Measurements from ENCODE around the gene CORO2A.
"Not testable (repeated sequence)": the region's sequence is repeated elsewhere in the genome, so short reads cannot be mapped to it uniquely, and the experiment has no call there.

The CORO2A gene

DNA sequence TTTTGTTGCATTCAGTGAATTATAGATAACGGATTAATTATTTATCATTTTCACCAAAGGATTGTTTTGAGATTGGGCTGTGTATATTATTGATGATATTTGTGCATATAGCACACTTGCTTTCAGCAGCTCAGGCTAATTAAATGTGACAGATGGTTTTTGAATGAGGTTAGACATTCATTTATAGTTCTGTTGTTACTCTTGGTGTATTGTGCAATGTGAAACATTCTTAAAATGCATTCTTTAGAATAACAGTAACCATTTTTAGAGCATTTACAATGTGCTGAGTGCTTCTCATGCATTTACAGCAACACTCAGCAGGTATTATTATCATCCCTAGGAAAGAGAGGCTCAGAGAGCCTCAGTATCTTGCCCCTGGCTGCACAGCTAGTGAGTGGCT lies 112.1 kb downstream of the CORO2A start:
- no peaks in the 10 kb centered on the region for H3K79me1 ChIP-seq (ENCODE audit: low read depth, low read length)
- H3K23ac ChIP-seq (ENCODE audit: low read depth, low read length, poor library complexity): no peak overlapping the region
- no peak overlapping the region for H3K4me2 ChIP-seq (ENCODE audit: insufficient read depth, low read length, poor library complexity, severe bottlenecking)
- H2BK15ac ChIP-seq (ENCODE audit: low read length): no peak overlapping the region
- H3K9ac ChIP-seq (ENCODE audit: low read depth, low read length, poor library complexity): no peak overlapping the region
- no peak overlapping the region for H3K4me3 ChIP-seq (ENCODE audit: low read length in 2 of 2)
- WGBS, 2 donors (ENCODE audit: extremely low coverage in 2 of 2, insufficient read length in 2 of 2, insufficient replicate concordance in 1 of 2): no CpG with 5 or more reads among the region's 1 CpG
- no peak overlapping the region for H3K14ac ChIP-seq (ENCODE audit: low read length)
- H2BK5ac ChIP-seq (ENCODE audit: low read length): no peak overlapping the region
- no peak for DNase-seq (ENCODE audit: low spot score)
- H2BK120ac ChIP-seq (ENCODE audit: low read depth, low read length): no peak overlapping the region
- H3K27me3 ChIP-seq (ENCODE audit: control insufficient read depth in 3 of 3, insufficient read depth in 3 of 3, low read depth in 1 of 3, low read length in 3 of 3): no peaks in the 10 kb centered on the region
- no peak overlapping the region for H2AK5ac ChIP-seq (ENCODE audit: low read depth, low read length)
- H3K4ac ChIP-seq (ENCODE audit: low read length): no peak overlapping the region
- H3K4me1 ChIP-seq (ENCODE audit: control insufficient read depth in 2 of 2, insufficient read depth in 1 of 2, low read depth in 1 of 2, low read length in 2 of 2): peaks cover 0 to 3% of the 10 kb centered on the region in 2 donors
- no peak overlapping the region for H4K8ac ChIP-seq (ENCODE audit: low read depth, low read length)
- H3K18ac ChIP-seq (ENCODE audit: low read length): no peak overlapping the region
- H3K27ac ChIP-seq (replicated peaks; ENCODE audit: low read length): no peak overlapping the region
- H2BK12ac ChIP-seq (ENCODE audit: low read length): no peak overlapping the region
- no peak overlapping the region for H2AFZ ChIP-seq (ENCODE audit: low read length)
- H3K36me3 ChIP-seq (replicated peaks in 1 of 2; ENCODE audit: control insufficient read depth in 2 of 2, insufficient read depth in 2 of 2, low read length in 2 of 2): peaks cover 13 to 46% of the 10 kb centered on the region in 2 donors
- no peak overlapping the region for H4K91ac ChIP-seq (ENCODE audit: low read depth, low read length, poor library complexity)
- no peaks in the 10 kb centered on the region for H3K9me3 ChIP-seq (replicated peaks in 1 of 2; ENCODE audit: control insufficient read depth in 2 of 2, insufficient read depth in 1 of 2, low read depth in 1 of 2, low read length in 2 of 2)

DNA sequence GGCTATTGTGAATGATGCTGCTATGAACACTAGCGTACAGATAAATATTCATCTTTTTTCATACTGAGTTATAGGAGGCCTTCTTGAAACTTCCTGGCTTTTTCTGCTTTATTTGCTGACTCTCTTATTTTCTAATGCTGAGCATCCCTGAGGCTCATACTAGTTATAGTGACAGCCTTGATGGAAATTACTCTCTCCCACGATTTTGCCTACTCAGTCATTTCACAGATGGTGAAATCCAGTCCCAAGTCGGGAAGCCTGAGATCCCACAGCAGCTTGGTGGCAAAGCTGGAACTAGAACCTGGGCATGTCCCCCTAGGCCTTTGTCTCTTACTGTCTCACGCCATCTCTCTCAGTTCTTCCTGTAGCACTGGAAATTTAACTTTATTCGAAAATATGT lies 113.5 kb downstream of the CORO2A start:
- Histone ChIP-seq H2AK5ac (ENCODE audit: low read depth, low read length) (no peak overlapping the region), H3K4me3 (ENCODE audit: low read length in 2 of 2) (no peak overlapping the region), H2BK15ac (ENCODE audit: low read length) (no peak overlapping the region), H2BK12ac (ENCODE audit: low read length) (no peak overlapping the region), H3K4me2 (ENCODE audit: insufficient read depth, low read length, poor library complexity, severe bottlenecking) (no peak overlapping the region), H2BK5ac (ENCODE audit: low read length) (no peak overlapping the region), H3K14ac (ENCODE audit: low read length) (no peak overlapping the region), H2AFZ (ENCODE audit: low read length) (no peak overlapping the region), H3K4ac (ENCODE audit: low read length) (no peak overlapping the region), H3K27ac (replicated peaks; ENCODE audit: low read length) (no peak overlapping the region), H3K9ac (ENCODE audit: low read depth, low read length, poor library complexity) (no peak overlapping the region), H3K23ac (ENCODE audit: low read depth, low read length, poor library complexity) (no peak overlapping the region), H3K79me1 (ENCODE audit: low read depth, low read length) (no peaks in the 10 kb centered on the region), H3K18ac (ENCODE audit: low read length) (no peak overlapping the region), H2BK120ac (ENCODE audit: low read depth, low read length) (no peak overlapping the region), H3K9me3 (replicated peaks in 1 of 2; ENCODE audit: control insufficient read depth in 2 of 2, insufficient read depth in 1 of 2, low read depth in 1 of 2, low read length in 2 of 2) (no peaks in the 10 kb centered on the region), H4K8ac (ENCODE audit: low read depth, low read length) (no peak overlapping the region), H3K36me3 (replicated peaks in 1 of 2; ENCODE audit: control insufficient read depth in 2 of 2, insufficient read depth in 2 of 2, low read length in 2 of 2) (peaks cover 13 to 42% of the 10 kb centered on the region in 2 donors), H3K27me3 (ENCODE audit: control insufficient read depth in 3 of 3, insufficient read depth in 3 of 3, low read depth in 1 of 3, low read length in 3 of 3) (no peaks in the 10 kb centered on the region), H3K4me1 (ENCODE audit: control insufficient read depth in 2 of 2, insufficient read depth in 1 of 2, low read depth in 1 of 2, low read length in 2 of 2) (peaks cover 0 to 1% of the 10 kb centered on the region in 2 donors), H4K91ac (ENCODE audit: low read depth, low read length, poor library complexity) (no peak overlapping the region)
- WGBS, 2 donors (ENCODE audit: extremely low coverage in 2 of 2, insufficient read length in 2 of 2, insufficient replicate concordance in 1 of 2): no CpG with 5 or more reads among the region's 5 CpGs
- DNase-seq (ENCODE audit: low spot score): no peak

DNA sequence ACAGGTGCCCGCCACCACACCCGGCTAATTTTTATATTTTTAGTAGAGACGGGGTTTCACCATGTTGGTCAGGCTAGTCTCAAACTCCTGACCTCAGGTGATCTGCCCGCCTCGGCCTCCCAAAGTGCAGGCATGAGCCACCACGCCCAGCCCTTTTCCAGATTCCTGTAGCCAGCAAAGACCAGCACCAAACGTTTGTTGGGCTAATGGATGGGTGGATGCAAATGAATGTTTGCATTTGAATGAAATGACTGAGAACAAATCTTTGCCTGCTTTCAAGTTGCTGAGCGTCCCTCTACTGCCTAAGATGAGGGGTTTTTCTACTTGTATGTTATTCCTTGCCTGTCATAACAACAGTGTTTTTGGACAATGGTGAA lies 115.9 kb downstream of the CORO2A start:
- not testable (repeated sequence) for H3K4me3 ChIP-seq (ENCODE audit: low read length in 2 of 2)

DNA sequence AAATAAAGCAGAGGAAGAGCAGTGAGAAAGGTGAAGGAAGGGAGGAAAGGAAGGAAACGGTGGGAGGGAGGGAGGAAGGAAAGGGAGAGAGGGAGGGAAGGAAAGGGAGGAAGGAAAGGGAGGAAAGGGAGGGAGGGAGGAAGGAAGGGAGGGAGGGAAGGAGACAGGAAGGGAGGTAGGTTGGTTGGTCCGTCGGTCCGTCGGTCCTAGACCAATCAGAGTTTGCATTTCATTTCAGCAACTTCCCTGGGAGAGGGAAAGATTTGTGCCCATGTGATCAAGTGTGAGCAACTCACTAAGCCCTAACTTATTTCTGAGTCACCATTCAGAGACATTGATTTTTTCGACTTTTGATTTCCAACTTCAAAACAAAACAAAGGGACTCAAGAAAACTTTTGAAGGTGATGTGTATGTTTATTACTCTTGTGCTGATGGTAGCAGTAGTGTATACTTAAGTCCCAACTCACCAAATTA lies 117.1 kb downstream of the CORO2A start:
- Histone ChIP-seq H3K79me1 (ENCODE audit: low read depth, low read length) (no peaks in the 10 kb centered on the region), H3K4me3 (ENCODE audit: low read length in 2 of 2) (no peak overlapping the region), H4K91ac (ENCODE audit: low read depth, low read length, poor library complexity) (no peak overlapping the region), H3K27ac (replicated peaks; ENCODE audit: low read length) (no peak overlapping the region), H3K4me1 (ENCODE audit: control insufficient read depth in 2 of 2, insufficient read depth in 1 of 2, low read depth in 1 of 2, low read length in 2 of 2) (peaks cover 0 to 1% of the 10 kb centered on the region in 2 donors), H2BK15ac (ENCODE audit: low read length) (no peak overlapping the region), H3K4ac (ENCODE audit: low read length) (no peak overlapping the region), H3K36me3 (replicated peaks in 1 of 2; ENCODE audit: control insufficient read depth in 2 of 2, insufficient read depth in 2 of 2, low read length in 2 of 2) (peaks cover 0 to 10% of the 10 kb centered on the region in 2 donors), H4K8ac (ENCODE audit: low read depth, low read length) (no peak overlapping the region), H3K23ac (ENCODE audit: low read depth, low read length, poor library complexity) (no peak overlapping the region), H3K9me3 (replicated peaks in 1 of 2; ENCODE audit: control insufficient read depth in 2 of 2, insufficient read depth in 1 of 2, low read depth in 1 of 2, low read length in 2 of 2) (no peaks in the 10 kb centered on the region), H3K27me3 (ENCODE audit: control insufficient read depth in 3 of 3, insufficient read depth in 3 of 3, low read depth in 1 of 3, low read length in 3 of 3) (no peaks in the 10 kb centered on the region), H2BK120ac (ENCODE audit: low read depth, low read length) (no peak overlapping the region), H2AFZ (ENCODE audit: low read length) (no peak overlapping the region), H2AK5ac (ENCODE audit: low read depth, low read length) (no peak overlapping the region), H3K9ac (ENCODE audit: low read depth, low read length, poor library complexity) (no peak overlapping the region), H3K18ac (ENCODE audit: low read length) (no peak overlapping the region), H3K4me2 (ENCODE audit: insufficient read depth, low read length, poor library complexity, severe bottlenecking) (no peak overlapping the region), H2BK12ac (ENCODE audit: low read length) (no peak overlapping the region), H3K14ac (ENCODE audit: low read length) (no peak overlapping the region), H2BK5ac (ENCODE audit: low read length) (no peak overlapping the region)
- DNase-seq (ENCODE audit: low spot score): no peak
- WGBS, 2 donors (ENCODE audit: extremely low coverage in 2 of 2, insufficient read length in 2 of 2, insufficient replicate concordance in 1 of 2): 75% methylated on average over 1 of the region's 6 CpGs; no CpG with 5 or more reads in 1 of the 2 donors

More for the DNA sequence above, 115.9 kb downstream of the CORO2A start:
- H4K91ac ChIP-seq (ENCODE audit: low read depth, low read length, poor library complexity); H3K9ac ChIP-seq (ENCODE audit: low read depth, low read length, poor library complexity); H3K23ac ChIP-seq (ENCODE audit: low read depth, low read length, poor library complexity); H2BK120ac ChIP-seq (ENCODE audit: low read depth, low read length); H3K14ac ChIP-seq (ENCODE audit: low read length); H4K8ac ChIP-seq (ENCODE audit: low read depth, low read length); H3K4me1 ChIP-seq (ENCODE audit: control insufficient read depth in 2 of 2, insufficient read depth in 1 of 2, low read depth in 1 of 2, low read length in 2 of 2); H3K79me1 ChIP-seq (ENCODE audit: low read depth, low read length); H2BK15ac ChIP-seq (ENCODE audit: low read length); H2AFZ ChIP-seq (ENCODE audit: low read length); DNase-seq (ENCODE audit: low spot score); H3K18ac ChIP-seq (ENCODE audit: low read length); H2AK5ac ChIP-seq (ENCODE audit: low read depth, low read length); H2BK12ac ChIP-seq (ENCODE audit: low read length); H3K27me3 ChIP-seq (ENCODE audit: control insufficient read depth in 3 of 3, insufficient read depth in 3 of 3, low read depth in 1 of 3, low read length in 3 of 3); H3K9me3 ChIP-seq (replicated peaks in 1 of 2; ENCODE audit: control insufficient read depth in 2 of 2, insufficient read depth in 1 of 2, low read depth in 1 of 2, low read length in 2 of 2); H3K4me2 ChIP-seq (ENCODE audit: insufficient read depth, low read length, poor library complexity, severe bottlenecking); H3K4ac ChIP-seq (ENCODE audit: low read length); H2BK5ac ChIP-seq (ENCODE audit: low read length); H3K27ac ChIP-seq (replicated peaks; ENCODE audit: low read length): not testable (repeated sequence)
- no CpG with 5 or more reads among the region's 8 CpGs for WGBS, 2 donors (ENCODE audit: extremely low coverage in 2 of 2, insufficient read length in 2 of 2, insufficient replicate concordance in 1 of 2)
- H3K36me3 ChIP-seq (replicated peaks in 1 of 2; ENCODE audit: control insufficient read depth in 2 of 2, insufficient read depth in 2 of 2, low read length in 2 of 2): peaks cover 6 to 19% of the 10 kb centered on the region in 2 donors
